ENCODE data around the gene OTOP1. TPM values are rescaled to one million over a fixed set of nuclear protein-coding genes. Genes with fewer than 3 reads are reported as not detected.
A peak's percentile ranks its signal among the peaks of the same experiment; 100 is the strongest.
"Not testable (repeated sequence)": the region's sequence is repeated elsewhere in the genome, so short reads cannot be mapped to it uniquely, and the experiment has no call there.

The OTOP1 gene
- total RNA-seq, 1 experiment from 2014 or later, result not detected

- H3K4me3 ChIP-seq, H3K9me3 ChIP-seq, H3K36me3 ChIP-seq, DNase-seq, H3K27me3 ChIP-seq: not testable (repeated sequence)
Observed at GRCh38 chr4:4188557-4188956, 38.2 kb downstream of the OTOP1 start.

GRCh38 chr4:4185528-4185927, 41.2 kb downstream of the OTOP1 start:
- H3K36me3 ChIP-seq, result no peaks in the 10 kb centered on the region
- DNase-seq, result no peak
- H3K4me3 ChIP-seq, result no peak overlapping the region

GRCh38 chr4:4182835-4183568, 43.7 kb downstream of the OTOP1 start:
- H3K9me3 ChIP-seq, result no peaks in the 10 kb centered on the region
- H3K27me3 ChIP-seq, result no peaks in the 10 kb centered on the region
- no peaks in the 10 kb centered on the region for H3K36me3 ChIP-seq
- no peak for DNase-seq
- H3K4me3 ChIP-seq, result no peak overlapping the region

More at GRCh38 chr4:4185528-4185927, 41.2 kb downstream of the OTOP1 start:
- Histone ChIP-seq H3K27me3 (no peaks in the 10 kb centered on the region), H3K9me3 (no peaks in the 10 kb centered on the region)

- H3K4me3 ChIP-seq, result no peak overlapping the region
- DNase-seq, result no peak
- no peaks in the 10 kb centered on the region for H3K36me3 ChIP-seq
- no peaks in the 10 kb centered on the region for H3K9me3 ChIP-seq
- no peaks in the 10 kb centered on the region for H3K27me3 ChIP-seq
Observed at GRCh38 chr4:4170596-4171150, 56.1 kb downstream of the OTOP1 start.

GRCh38 chr4:4167981-4168780, 58.5 kb downstream of the OTOP1 start:
- not testable (repeated sequence) for H3K9me3 ChIP-seq, H3K27me3 ChIP-seq, H3K4me3 ChIP-seq, H3K36me3 ChIP-seq
- peak; percentile 13 for DNase-seq

GRCh38 chr4:4166986-4167385, 59.7 kb downstream of the OTOP1 start:
- not testable (repeated sequence) for H3K36me3 ChIP-seq, H3K9me3 ChIP-seq, H3K4me3 ChIP-seq, H3K27me3 ChIP-seq, DNase-seq

- H3K27me3 ChIP-seq, H3K36me3 ChIP-seq, H3K4me3 ChIP-seq, H3K9me3 ChIP-seq: not testable (repeated sequence)
- DNase-seq, result peak; percentile 32
Observed at GRCh38 chr4:4165701-4166392, 60.9 kb downstream of the OTOP1 start.

GRCh38 chr4:4164532-4165173, 62.1 kb downstream of the OTOP1 start:
- DNase-seq, H3K4me3 ChIP-seq, H3K9me3 ChIP-seq: not testable (repeated sequence)

GRCh38 chr4:4162186-4162585, 64.5 kb downstream of the OTOP1 start:
- H3K36me3 ChIP-seq, H3K9me3 ChIP-seq, H3K27me3 ChIP-seq, H3K4me3 ChIP-seq, DNase-seq: not testable (repeated sequence)

More at GRCh38 chr4:4164532-4165173, 62.1 kb downstream of the OTOP1 start:
- H3K27me3 ChIP-seq, H3K36me3 ChIP-seq: not testable (repeated sequence)

- H3K27me3 ChIP-seq, DNase-seq, H3K9me3 ChIP-seq, H3K4me3 ChIP-seq, H3K36me3 ChIP-seq: not testable (repeated sequence)
Observed at GRCh38 chr4:4160956-4161665, 65.6 kb downstream of the OTOP1 start.

GRCh38 chr4:4145622-4146021, 81.1 kb downstream of the OTOP1 start:
- H3K9me3 ChIP-seq, H3K36me3 ChIP-seq, H3K4me3 ChIP-seq, H3K27me3 ChIP-seq: not testable (repeated sequence)
- peak; percentile 24 for DNase-seq

GRCh38 chr4:4143376-4143775, 83.4 kb downstream of the OTOP1 start:
- DNase-seq, H3K27me3 ChIP-seq, H3K4me3 ChIP-seq, H3K9me3 ChIP-seq, H3K36me3 ChIP-seq: not testable (repeated sequence)

- H3K27me3 ChIP-seq, result not testable (repeated sequence)
Observed at GRCh38 chr4:4142679-4143078, 84.0 kb downstream of the OTOP1 start.

GRCh38 chr4:4141186-4141585, 85.5 kb downstream of the OTOP1 start:
- not testable (repeated sequence) for H3K9me3 ChIP-seq, H3K27me3 ChIP-seq, H3K4me3 ChIP-seq, DNase-seq, H3K36me3 ChIP-seq

More at GRCh38 chr4:4142679-4143078, 84.0 kb downstream of the OTOP1 start:
- H3K9me3 ChIP-seq, H3K4me3 ChIP-seq, DNase-seq, H3K36me3 ChIP-seq: not testable (repeated sequence)
